Measurements from ENCODE around the gene MED13.

Gene MED13

DNA sequence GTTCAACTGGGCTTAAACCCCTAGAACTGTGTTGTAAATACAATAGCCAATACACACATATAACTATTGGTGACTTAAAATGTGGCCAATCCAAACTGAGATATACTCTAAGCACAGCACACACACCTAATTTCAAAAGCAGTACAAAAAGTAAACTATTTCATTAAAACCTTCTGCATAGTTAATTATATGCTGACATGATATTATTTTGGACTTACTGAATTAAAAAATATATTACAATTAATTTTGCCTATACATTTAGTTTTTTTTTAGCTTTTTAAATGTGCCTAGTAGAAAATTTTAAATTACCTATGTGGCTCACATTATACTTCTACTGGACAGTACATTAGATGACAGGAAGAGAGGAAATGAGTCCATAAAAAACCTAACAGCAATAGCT lies 21.5 kb downstream of the MED13 start:
- ChIA-PET CTCF (no interaction called here), POLR2A (no interaction called here)
- H3K4me3 ChIP-seq (ENCODE audit: control insufficient read depth in 1 of 7, extremely low read depth in 1 of 7, insufficient read depth in 4 of 7, low read depth in 2 of 7, low read length in 6 of 7), result no peak overlapping the region
- no peaks in the 10 kb centered on the region for H3K4me1 ChIP-seq (ENCODE audit: control extremely low read depth in 1 of 4, control insufficient read depth in 4 of 4, insufficient read depth in 4 of 4, low read length in 3 of 4)
- H3K27me3 ChIP-seq (replicated peaks in 2 of 5; ENCODE audit: control insufficient read depth in 4 of 5, insufficient read depth in 5 of 5, low read length in 4 of 5), result no peaks in the 10 kb centered on the region
- DNase-seq, result no peak
- H3K36me3 ChIP-seq (ENCODE audit: control insufficient read depth in 4 of 4, insufficient read depth in 4 of 4, low read length in 3 of 4), result peaks cover 13 to 64% (median 37%) of the 10 kb centered on the region in 4 experiments
- no peaks in the 10 kb centered on the region for H3K9me3 ChIP-seq (ENCODE audit: control extremely low read depth in 1 of 5, control insufficient read depth in 4 of 5, insufficient read depth in 2 of 5, low read depth in 1 of 5, low read length in 4 of 5)
- no peak overlapping the region for H3K27ac ChIP-seq (ENCODE audit: insufficient read depth in 1 of 2, low read depth in 1 of 2, low read length in 2 of 2, poor library complexity in 1 of 2, severe bottlenecking in 2 of 2)

DNA sequence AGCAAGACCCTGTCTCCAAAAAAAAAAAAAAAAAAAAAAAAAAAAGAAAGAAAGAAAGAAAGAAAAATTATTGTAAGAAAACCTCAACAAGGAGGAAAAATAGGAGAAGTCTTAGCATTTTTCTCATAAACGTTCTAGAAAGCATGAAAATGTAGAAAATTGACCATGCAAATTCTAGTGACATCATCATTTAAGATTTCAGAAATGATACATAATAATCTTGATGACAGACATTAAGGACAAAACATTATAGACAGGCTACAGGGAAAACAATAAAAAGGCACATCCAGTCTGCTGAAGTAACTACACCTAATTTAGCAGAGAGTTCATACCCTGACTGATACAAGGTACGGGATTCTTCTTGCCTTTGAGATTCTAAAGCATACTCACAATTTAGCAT lies 21.9 kb downstream of the MED13 start:
- WGBS (ENCODE audit: insufficient coverage), result 100% methylated on average over 1 of the region's 2 CpGs
- Histone ChIP-seq H3K4me3 (ENCODE audit: control insufficient read depth in 1 of 7, extremely low read depth in 1 of 7, insufficient read depth in 4 of 7, low read depth in 2 of 7, low read length in 6 of 7) (no peak overlapping the region), H3K9me3 (ENCODE audit: control extremely low read depth in 1 of 5, control insufficient read depth in 4 of 5, insufficient read depth in 2 of 5, low read depth in 1 of 5, low read length in 4 of 5) (no peaks in the 10 kb centered on the region), H3K4me1 (ENCODE audit: control extremely low read depth in 1 of 4, control insufficient read depth in 4 of 4, insufficient read depth in 4 of 4, low read length in 3 of 4) (no peaks in the 10 kb centered on the region), H3K36me3 (ENCODE audit: control insufficient read depth in 4 of 4, insufficient read depth in 4 of 4, low read length in 3 of 4) (peaks cover 11 to 60% (median 34%) of the 10 kb centered on the region in 4 experiments), H3K27me3 (replicated peaks in 2 of 5; ENCODE audit: control insufficient read depth in 4 of 5, insufficient read depth in 5 of 5, low read length in 4 of 5) (no peaks in the 10 kb centered on the region), H3K27ac (ENCODE audit: insufficient read depth in 1 of 2, low read depth in 1 of 2, low read length in 2 of 2, poor library complexity in 1 of 2, severe bottlenecking in 2 of 2) (no peak overlapping the region)
- ChIA-PET POLR2A (no interaction called here), CTCF (no interaction called here)
- no peak for DNase-seq

DNA sequence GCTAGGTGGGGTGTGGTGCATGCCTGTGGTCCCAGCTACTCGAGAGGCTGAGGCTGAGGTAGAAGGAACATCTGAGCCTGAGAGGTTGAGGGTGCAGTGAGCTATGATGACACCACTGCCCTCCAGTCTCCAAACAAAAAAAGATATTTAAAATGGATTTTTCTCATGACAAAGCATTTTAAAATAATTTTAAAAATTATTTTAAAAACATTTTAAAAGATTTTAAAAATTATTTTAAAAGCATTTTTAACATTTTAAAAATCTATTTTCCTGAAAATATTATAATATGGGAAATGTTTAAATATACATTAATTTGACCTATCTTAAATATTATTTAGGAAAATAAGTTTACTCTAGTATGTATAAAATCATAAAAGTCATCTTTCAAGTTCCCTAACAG lies 26.8 kb downstream of the MED13 start:
- H3K36me3 ChIP-seq (ENCODE audit: control insufficient read depth in 4 of 4, insufficient read depth in 4 of 4, low read length in 3 of 4), result peaks cover 9 to 50% (median 18%) of the 10 kb centered on the region in 4 experiments
- ChIA-PET CTCF (no interaction called here), POLR2A (no interaction called here)
- H3K4me3 ChIP-seq (ENCODE audit: control insufficient read depth in 1 of 7, extremely low read depth in 1 of 7, insufficient read depth in 4 of 7, low read depth in 2 of 7, low read length in 6 of 7), result no peak overlapping the region
- no peak overlapping the region for H3K27ac ChIP-seq (ENCODE audit: insufficient read depth in 1 of 2, low read depth in 1 of 2, low read length in 2 of 2, poor library complexity in 1 of 2, severe bottlenecking in 2 of 2)
- DNase-seq, result no peak
- no CpG with 5 or more reads among the region's 1 CpG for WGBS (ENCODE audit: insufficient coverage)
- no peaks in the 10 kb centered on the region for H3K27me3 ChIP-seq (replicated peaks in 2 of 5; ENCODE audit: control insufficient read depth in 4 of 5, insufficient read depth in 5 of 5, low read length in 4 of 5)
- no peaks in the 10 kb centered on the region for H3K4me1 ChIP-seq (ENCODE audit: control extremely low read depth in 1 of 4, control insufficient read depth in 4 of 4, insufficient read depth in 4 of 4, low read length in 3 of 4)
- H3K9me3 ChIP-seq (ENCODE audit: control extremely low read depth in 1 of 5, control insufficient read depth in 4 of 5, insufficient read depth in 2 of 5, low read depth in 1 of 5, low read length in 4 of 5), result no peaks in the 10 kb centered on the region

DNA sequence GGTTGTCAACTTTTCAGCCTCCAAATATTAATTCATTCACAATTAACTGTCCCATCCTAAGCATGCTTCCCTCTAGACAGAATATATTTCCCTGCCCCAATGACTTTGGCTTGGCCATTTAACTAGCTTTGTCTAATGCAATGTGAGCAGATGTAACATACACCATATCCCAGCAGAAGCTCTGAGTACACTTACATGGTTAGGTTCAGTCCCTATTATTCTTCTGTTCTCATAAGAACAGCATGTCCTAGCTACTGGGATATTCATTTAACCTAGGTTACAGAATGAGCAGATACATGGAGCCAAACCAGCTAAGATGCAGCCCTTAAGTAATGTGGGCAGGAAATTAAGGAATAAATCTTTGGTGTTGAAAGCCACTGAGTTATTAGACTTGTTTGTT lies 31.8 kb downstream of the MED13 start:
- no peak for DNase-seq
- ChIA-PET POLR2A (interaction anchor here (0.7 kb wide), 1 partner anchor 17 kb away, joined by 3 read pairs; no protein-coding TSS in a partner anchor), CTCF (interaction anchor here (1.3 kb wide), 1 partner anchor 12 kb away, joined by 3 read pairs; no protein-coding TSS in a partner anchor)
- H3K36me3 ChIP-seq (ENCODE audit: control insufficient read depth in 4 of 4, insufficient read depth in 4 of 4, low read length in 3 of 4), result peaks cover 29 to 62% (median 39%) of the 10 kb centered on the region in 4 experiments
- H3K9me3 ChIP-seq (ENCODE audit: control extremely low read depth in 1 of 5, control insufficient read depth in 4 of 5, insufficient read depth in 2 of 5, low read depth in 1 of 5, low read length in 4 of 5), result no peaks in the 10 kb centered on the region
- H3K4me3 ChIP-seq (ENCODE audit: control insufficient read depth in 1 of 7, extremely low read depth in 1 of 7, insufficient read depth in 4 of 7, low read depth in 2 of 7, low read length in 6 of 7), result no peak overlapping the region
- H3K27ac ChIP-seq (ENCODE audit: insufficient read depth in 1 of 2, low read depth in 1 of 2, low read length in 2 of 2, poor library complexity in 1 of 2, severe bottlenecking in 2 of 2), result no peak overlapping the region
- no peaks in the 10 kb centered on the region for H3K27me3 ChIP-seq (replicated peaks in 2 of 5; ENCODE audit: control insufficient read depth in 4 of 5, insufficient read depth in 5 of 5, low read length in 4 of 5)
- no peaks in the 10 kb centered on the region for H3K4me1 ChIP-seq (ENCODE audit: control extremely low read depth in 1 of 4, control insufficient read depth in 4 of 4, insufficient read depth in 4 of 4, low read length in 3 of 4)

DNA sequence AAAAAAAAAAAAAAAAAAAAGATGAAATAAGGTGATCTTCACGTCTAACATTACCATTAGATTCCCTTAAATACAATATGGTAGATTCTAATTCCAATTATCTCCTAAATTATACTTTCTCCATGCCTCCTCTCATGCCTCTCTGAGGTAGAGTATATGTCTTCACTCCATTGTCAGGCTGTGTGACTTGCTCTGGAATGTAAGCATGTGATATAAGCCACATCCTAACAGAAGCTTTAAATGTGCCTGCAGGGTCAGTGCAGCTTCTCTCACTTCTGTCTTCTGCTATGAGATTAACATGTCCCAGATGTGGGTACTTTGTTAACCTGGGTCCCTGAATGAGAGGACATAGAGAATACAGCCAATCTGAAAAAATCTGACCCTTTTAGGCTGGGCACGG lies 32.6 kb downstream of the MED13 start:
- H3K9me3 ChIP-seq (ENCODE audit: control extremely low read depth in 1 of 5, control insufficient read depth in 4 of 5, insufficient read depth in 2 of 5, low read depth in 1 of 5, low read length in 4 of 5), result no peaks in the 10 kb centered on the region
- H3K4me3 ChIP-seq (ENCODE audit: control insufficient read depth in 1 of 7, extremely low read depth in 1 of 7, insufficient read depth in 4 of 7, low read depth in 2 of 7, low read length in 6 of 7), result no peak overlapping the region
- no peak for DNase-seq
- no peaks in the 10 kb centered on the region for H3K27me3 ChIP-seq (replicated peaks in 2 of 5; ENCODE audit: control insufficient read depth in 4 of 5, insufficient read depth in 5 of 5, low read length in 4 of 5)
- H3K27ac ChIP-seq (ENCODE audit: insufficient read depth in 1 of 2, low read depth in 1 of 2, low read length in 2 of 2, poor library complexity in 1 of 2, severe bottlenecking in 2 of 2), result no peak overlapping the region
- WGBS (ENCODE audit: insufficient coverage), result 100% methylated on average over 1 of the region's 2 CpGs
- H3K36me3 ChIP-seq (ENCODE audit: control insufficient read depth in 4 of 4, insufficient read depth in 4 of 4, low read length in 3 of 4), result peaks cover 29 to 67% (median 46%) of the 10 kb centered on the region in 4 experiments
- H3K4me1 ChIP-seq (ENCODE audit: control extremely low read depth in 1 of 4, control insufficient read depth in 4 of 4, insufficient read depth in 4 of 4, low read length in 3 of 4), result no peaks in the 10 kb centered on the region
- CTCF ChIA-PET, result interaction anchor here (1.3 kb wide), 1 partner anchor 13 kb away, joined by 3 read pairs; no protein-coding TSS in a partner anchor
- POLR2A ChIA-PET, result no interaction called here

DNA sequence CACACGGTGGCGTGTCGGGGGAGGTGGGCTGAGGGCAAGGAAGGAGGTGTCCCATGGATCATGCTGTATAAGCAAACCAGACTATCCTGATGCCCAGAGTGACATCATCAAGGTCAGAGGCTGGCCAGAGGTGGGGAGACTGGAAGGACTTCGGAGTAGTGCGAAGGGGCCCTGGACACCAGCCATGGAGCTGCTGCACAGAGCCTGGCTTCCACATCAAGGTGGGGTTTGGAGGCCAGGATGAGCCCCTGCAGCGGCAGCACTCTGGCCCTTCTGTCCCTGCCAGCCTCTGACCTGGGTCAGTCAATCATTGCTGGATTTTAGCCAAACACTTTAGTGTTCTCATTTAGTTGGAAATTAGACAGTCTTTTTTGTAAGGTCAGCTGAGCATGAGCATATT lies 34.8 kb downstream of the MED13 start:
- Histone ChIP-seq H3K9me3 (ENCODE audit: control extremely low read depth in 1 of 5, control insufficient read depth in 4 of 5, insufficient read depth in 2 of 5, low read depth in 1 of 5, low read length in 4 of 5) (no peaks in the 10 kb centered on the region), H3K4me3 (ENCODE audit: control insufficient read depth in 1 of 7, extremely low read depth in 1 of 7, insufficient read depth in 4 of 7, low read depth in 2 of 7, low read length in 6 of 7) (no peak overlapping the region), H3K4me1 (ENCODE audit: control extremely low read depth in 1 of 4, control insufficient read depth in 4 of 4, insufficient read depth in 4 of 4, low read length in 3 of 4) (no peaks in the 10 kb centered on the region), H3K27ac (ENCODE audit: insufficient read depth in 1 of 2, low read depth in 1 of 2, low read length in 2 of 2, poor library complexity in 1 of 2, severe bottlenecking in 2 of 2) (no peak overlapping the region), H3K36me3 (ENCODE audit: control insufficient read depth in 4 of 4, insufficient read depth in 4 of 4, low read length in 3 of 4) (peaks cover 36 to 86% (median 59%) of the 10 kb centered on the region in 4 experiments), H3K27me3 (replicated peaks in 2 of 5; ENCODE audit: control insufficient read depth in 4 of 5, insufficient read depth in 5 of 5, low read length in 4 of 5) (no peaks in the 10 kb centered on the region)
- DNase-seq, result no peak
- CTCF ChIA-PET, result no interaction called here
- POLR2A ChIA-PET, result interaction anchor here (0.6 kb wide), 2 partner anchors 43 to 94 kb away, joined by 5 to 6 read pairs; no protein-coding TSS in a partner anchor
- WGBS (ENCODE audit: insufficient coverage), result 96% methylated on average over 6 of the region's 6 CpGs

DNA sequence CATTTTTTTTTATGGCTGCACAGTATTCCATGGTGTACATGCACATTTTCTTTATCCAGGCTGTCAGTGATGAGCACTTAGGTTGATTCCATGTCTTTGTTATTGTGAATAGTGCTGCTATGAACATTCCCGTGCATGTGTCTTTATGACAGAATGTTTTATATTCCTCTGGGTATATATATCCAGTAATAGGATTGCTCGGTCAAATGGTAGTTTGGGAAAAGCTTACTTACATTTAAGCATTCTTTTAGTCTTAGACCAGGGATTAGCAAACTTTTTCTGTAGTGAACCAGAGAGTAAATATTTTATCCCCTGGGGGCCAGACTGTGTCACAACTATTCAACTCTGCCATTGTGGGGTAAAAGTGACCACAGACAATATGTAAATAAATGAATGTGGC lies 40.2 kb downstream of the MED13 start:
- POLR2A ChIA-PET, result no interaction called here
- DNase-seq, result no peak
- Histone ChIP-seq H3K27ac (ENCODE audit: insufficient read depth in 1 of 2, low read depth in 1 of 2, low read length in 2 of 2, poor library complexity in 1 of 2, severe bottlenecking in 2 of 2) (no peak overlapping the region), H3K4me3 (ENCODE audit: control insufficient read depth in 1 of 7, extremely low read depth in 1 of 7, insufficient read depth in 4 of 7, low read depth in 2 of 7, low read length in 6 of 7) (no peak overlapping the region), H3K4me1 (ENCODE audit: control extremely low read depth in 1 of 4, control insufficient read depth in 4 of 4, insufficient read depth in 4 of 4, low read length in 3 of 4) (no peaks in the 10 kb centered on the region), H3K27me3 (replicated peaks in 2 of 5; ENCODE audit: control insufficient read depth in 4 of 5, insufficient read depth in 5 of 5, low read length in 4 of 5) (no peaks in the 10 kb centered on the region), H3K9me3 (ENCODE audit: control extremely low read depth in 1 of 5, control insufficient read depth in 4 of 5, insufficient read depth in 2 of 5, low read depth in 1 of 5, low read length in 4 of 5) (no peaks in the 10 kb centered on the region), H3K36me3 (ENCODE audit: control insufficient read depth in 4 of 4, insufficient read depth in 4 of 4, low read length in 3 of 4) (peaks cover 27 to 80% (median 56%) of the 10 kb centered on the region in 4 experiments)
- WGBS (ENCODE audit: insufficient coverage), result no CpG with 5 or more reads among the region's 2 CpGs
- CTCF ChIA-PET, result interaction anchor here (1.0 to 1.4 kb wide), 2 partner anchors 17 to 41 kb away, joined by 3 to 4 read pairs; no protein-coding TSS in a partner anchor
